Measurements from ENCODE around the gene PALB2. TPM values are rescaled to one million over a fixed set of nuclear protein-coding genes. Genes with fewer than 3 reads are reported as not detected.

Gene PALB2
- total RNA-seq, 2 donors from 2014 or later = 4.4 to 7.9 TPM

GRCh38 chr16:23571895-23572294 is 69.2 kb downstream of the PALB2 start:
- 90 to 97% methylated on average over 5 of the region's 5 CpGs for WGBS, 2 donors
- no peak for ATAC-seq
- peaks cover 0 to 27% of the 10 kb centered on the region in 2 donors for H3K36me3 ChIP-seq (replicated peaks in 1 of 2; ENCODE audit: insufficient read depth in 1 of 2, low read depth in 2 of 2)

GRCh38 chr16:23570992-23571632 is 70.0 kb downstream of the PALB2 start:
- no peaks in the 10 kb centered on the region for H3K27me3 ChIP-seq
- no peak overlapping the region for H3K27ac ChIP-seq
- no peak for TF ChIP-seq POLR2A (IDR thresholded peaks at IDR 0.05)
- no peak for TF ChIP-seq CTCF (IDR thresholded peaks at IDR 0.05)
- WGBS, 2 donors = 79 to 85% methylated on average over 8 of the region's 8 CpGs
- no peaks in the 10 kb centered on the region for H3K9me3 ChIP-seq
- intact Hi-C loops (cut with DNase I) = no loop called here
- peaks cover 0 to 30% of the 10 kb centered on the region in 2 donors for H3K36me3 ChIP-seq (replicated peaks in 1 of 2; ENCODE audit: insufficient read depth in 1 of 2, low read depth in 2 of 2)
- peak in 1 of 4 donors; percentile 18 for DNase-seq
- H3K4me3 ChIP-seq = no peak overlapping the region
- H3K4me1 ChIP-seq = peaks cover 14% of the 10 kb centered on the region
- ATAC-seq = no peak

More at GRCh38 chr16:23571895-23572294, 69.2 kb downstream of the PALB2 start:
- H3K27me3 ChIP-seq = no peaks in the 10 kb centered on the region
- no peak overlapping the region for H3K4me3 ChIP-seq
- intact Hi-C loops (cut with DNase I) = no loop called here
- H3K4me1 ChIP-seq = peaks cover 14% of the 10 kb centered on the region
- no peak for DNase-seq
- no peak overlapping the region for H3K27ac ChIP-seq
- H3K9me3 ChIP-seq = no peaks in the 10 kb centered on the region
- TF ChIP-seq POLR2A (IDR thresholded peaks at IDR 0.05) = no peak

GRCh38 chr16:23567602-23568001 is 73.5 kb downstream of the PALB2 start:
- no peak overlapping the region for H3K4me3 ChIP-seq
- ATAC-seq (no peak), DNase-seq (no peak)
- 95 to 100% methylated on average over 2 to 3 of the region's 3 CpGs for WGBS, 2 donors
- H3K27ac ChIP-seq = no peak overlapping the region
- TF ChIP-seq POLR2A (IDR thresholded peaks at IDR 0.05) = no peak
- no peak for TF ChIP-seq CTCF (IDR thresholded peaks at IDR 0.05)
- intact Hi-C loops (cut with DNase I) = no loop called here
- no peaks in the 10 kb centered on the region for H3K27me3 ChIP-seq
- H3K36me3 ChIP-seq (replicated peaks in 1 of 2; ENCODE audit: insufficient read depth in 1 of 2, low read depth in 2 of 2) = peaks cover 6 to 51% of the 10 kb centered on the region in 2 donors
- H3K4me1 ChIP-seq = no peaks in the 10 kb centered on the region
- H3K9me3 ChIP-seq = no peaks in the 10 kb centered on the region

- Histone ChIP-seq H3K9me3 (no peaks in the 10 kb centered on the region), H3K27me3 (no peaks in the 10 kb centered on the region), H3K27ac (no peak overlapping the region), H3K36me3 (replicated peaks in 1 of 2; ENCODE audit: insufficient read depth in 1 of 2, low read depth in 2 of 2) (peaks cover 6 to 57% of the 10 kb centered on the region in 2 donors), H3K4me1 (no peaks in the 10 kb centered on the region), H3K4me3 (no peak overlapping the region)
- intact Hi-C loops (cut with DNase I) = no loop called here
- ATAC-seq (no peak), DNase-seq (no peak)
- TF ChIP-seq POLR2A (IDR thresholded peaks at IDR 0.05) (no peak), CTCF (IDR thresholded peaks at IDR 0.05) (no peak)
- WGBS, 2 donors = 94 to 95% methylated on average over 8 of the region's 8 CpGs
These were observed 74.4 kb downstream of the PALB2 start for GRCh38 chr16:23566724-23567123.

- intact Hi-C loops (cut with DNase I) = no loop called here
- Histone ChIP-seq H3K27me3 (no peaks in the 10 kb centered on the region), H3K9me3 (no peaks in the 10 kb centered on the region), H3K4me1 (peaks cover 12% of the 10 kb centered on the region), H3K4me3 (no peak overlapping the region), H3K27ac (no peak overlapping the region), H3K36me3 (replicated peaks in 1 of 2; ENCODE audit: insufficient read depth in 1 of 2, low read depth in 2 of 2) (peaks cover 6 to 54% of the 10 kb centered on the region in 2 donors)
- DNase-seq (peak in 1 of 4 donors; percentile 20), ATAC-seq (peak; percentile 21)
- no peak for TF ChIP-seq POLR2A (IDR thresholded peaks at IDR 0.05)
- no peak for TF ChIP-seq CTCF (IDR thresholded peaks at IDR 0.05)
- WGBS, 2 donors = 92% methylated on average over 9 of the region's 9 CpGs
These were observed 76.3 kb downstream of the PALB2 start for GRCh38 chr16:23564575-23565363.

All from body of pancreas (tissue), 4 donors.